HEK293T (cell line): ENCODE measurements around the gene NFASC.

Source experiments
- CTCF ChIA-PET: fragments of 350-600 bp; formaldehyde crosslinking; extraction: SDS; loops from one replicate; lab custom pipeline; 2021; ENCODE audit warnings: antibody characterized with exemption, inconsistent platforms; lab: Yijun Ruan, JAX
- POLR2A ChIA-PET: fragments of 350-600 bp; formaldehyde crosslinking; extraction: SDS; loops from one replicate; lab custom pipeline; 2020; ENCODE audit warnings: antibody characterized with exemption, inconsistent platforms; lab: Yijun Ruan, JAX
- DNase-seq: peaks from one replicate; pipeline ENCODE4 v3.0.0; 2012; ENCODE audit warnings: mixed read lengths; ENCODE audit errors: extremely low spot score
- ARNT ChIP-seq: fragments of 450-650 bp; IDR thresholded peaks from 2 replicates; pipeline ENCODE4 v1.6.1; 2017; ENCODE audit warnings: mild to moderate bottlenecking
- BHLHE40 ChIP-seq: fragments of 450-650 bp; IDR thresholded peaks from 2 replicates; pipeline ENCODE4 v1.6.1; 2016; ENCODE audit warnings: mild to moderate bottlenecking, moderate library complexity, borderline replicate concordance
- CTBP1 ChIP-seq: fragments of 450-650 bp; IDR thresholded peaks from 2 replicates; pipeline ENCODE4 v1.6.1; 2016; ENCODE audit warnings: borderline replicate concordance
- ELF4 ChIP-seq: fragments of 450-650 bp; IDR thresholded peaks from 2 replicates; pipeline ENCODE4 v1.6.1; 2017; ENCODE audit warnings: antibody characterized with exemption
- FOXA1 ChIP-seq: fragments of 450-650 bp; IDR thresholded peaks from 2 replicates; pipeline ENCODE4 v1.6.1; 2016; ENCODE audit warnings: mild to moderate bottlenecking
- FOXK2 ChIP-seq: fragments of 450-650 bp; IDR thresholded peaks from 2 replicates; pipeline ENCODE4 v1.6.1; 2016; ENCODE audit warnings: mild to moderate bottlenecking
- FOXM1 ChIP-seq: fragments of 450-650 bp; IDR thresholded peaks from 2 replicates; pipeline ENCODE4 v1.6.1; 2017; ENCODE audit warnings: mild to moderate bottlenecking, borderline replicate concordance
- HDGF ChIP-seq: fragments of 450-650 bp; IDR thresholded peaks from 2 replicates; pipeline ENCODE4 v1.6.1; 2017; ENCODE audit warnings: antibody characterized with exemption, borderline replicate concordance
- L3MBTL2 ChIP-seq: fragments of 450-650 bp; conservative IDR thresholded peaks from 2 replicates; pipeline ENCODE4 v1.6.1; 2016; ENCODE audit warnings: mild to moderate bottlenecking
- LEF1 ChIP-seq: fragments of 450-650 bp; IDR thresholded peaks from 2 replicates; pipeline ENCODE4 v1.6.1; 2017; ENCODE audit warnings: mild to moderate bottlenecking, borderline replicate concordance
- NFRKB ChIP-seq: fragments of 450-650 bp; IDR thresholded peaks from 2 replicates; pipeline ENCODE4 v1.6.1; 2016; ENCODE audit warnings: mild to moderate bottlenecking, moderate library complexity
- PKNOX1 ChIP-seq: fragments of 450-650 bp; IDR thresholded peaks from 2 replicates; pipeline ENCODE4 v1.6.1; 2016
- SP1 ChIP-seq: fragments of 450-650 bp; IDR thresholded peaks from 2 replicates; pipeline ENCODE4 v1.6.1; 2017
- SUZ12 ChIP-seq: fragments of 450-650 bp; IDR thresholded peaks from 2 replicates; pipeline ENCODE4 v1.6.1; 2016; ENCODE audit warnings: mild to moderate bottlenecking
- TARDBP ChIP-seq: fragments of 450-650 bp; IDR thresholded peaks from 2 replicates; pipeline ENCODE4 v1.6.1; 2016
- ZNF384 ChIP-seq: fragments of 450-650 bp; IDR thresholded peaks from 2 replicates; pipeline ENCODE4 v1.6.1; 2016

Gene NFASC

GRCh38 chr1:204896787-204897469 lies 26.3 kb downstream of the NFASC start:
- CTCF ChIA-PET = no interaction called here
- POLR2A ChIA-PET = no interaction called here
- no peak for DNase-seq

GRCh38 chr1:204900721-204901120 lies 30.1 kb downstream of the NFASC start:
- CTCF ChIA-PET = interaction anchor here (0.6 kb wide), 1 partner anchor 41 kb away, joined by 3 read pairs; no protein-coding TSS in a partner anchor
- DNase-seq = no peak
- TF ChIP-seq L3MBTL2 = no peak
- TF ChIP-seq SP1 = no peak
- no peak for TF ChIP-seq TARDBP
- TF ChIP-seq ELF4 = no peak
- no peak for TF ChIP-seq PKNOX1
- no peak for TF ChIP-seq BHLHE40
- no peak for TF ChIP-seq ZNF384
- TF ChIP-seq FOXK2 = no peak
- POLR2A ChIA-PET = no interaction called here

More at GRCh38 chr1:204896787-204897469, 26.3 kb downstream of the NFASC start:
- no peak for TF ChIP-seq PKNOX1
- no peak for TF ChIP-seq HDGF
- TF ChIP-seq LEF1 = no peak
- no peak for TF ChIP-seq FOXK2
- no peak for TF ChIP-seq ARNT

GRCh38 chr1:204902671-204903070 lies 32.0 kb downstream of the NFASC start:
- POLR2A ChIA-PET = no interaction called here
- no peak for TF ChIP-seq ELF4
- TF ChIP-seq FOXA1 = no peak
- TF ChIP-seq SUZ12 = no peak
- TF ChIP-seq CTBP1 = no peak
- TF ChIP-seq BHLHE40 = no peak
- TF ChIP-seq LEF1 = no peak
- no peak for TF ChIP-seq FOXM1
- no peak for TF ChIP-seq L3MBTL2
- TF ChIP-seq PKNOX1 = no peak
- TF ChIP-seq NFRKB = no peak
- no peak for TF ChIP-seq ARNT
- TF ChIP-seq FOXK2 = no peak
- no peak for TF ChIP-seq TARDBP
- TF ChIP-seq ZNF384 = no peak
- no peak for TF ChIP-seq HDGF
- TF ChIP-seq SP1 = no peak
- CTCF ChIA-PET = no interaction called here
- DNase-seq = no peak

GRCh38 chr1:204904228-204904810 lies 33.7 kb downstream of the NFASC start:
- ChIA-PET CTCF (no interaction called here), POLR2A (no interaction called here)
- no peak for DNase-seq
- TF ChIP-seq FOXM1 (no peak), ZNF384 (no peak), LEF1 (no peak), SP1 (no peak), ELF4 (no peak), NFRKB (no peak), FOXA1 (no peak), SUZ12 (no peak), PKNOX1 (no peak)

- TF ChIP-seq L3MBTL2 (no peak), SP1 (no peak), CTBP1 (no peak), FOXK2 (no peak), LEF1 (no peak), HDGF (no peak), ELF4 (no peak), ARNT (no peak), SUZ12 (no peak), TARDBP (no peak), BHLHE40 (no peak), PKNOX1 (no peak)
- POLR2A ChIA-PET = no interaction called here
- CTCF ChIA-PET = no interaction called here
- no peak for DNase-seq
These were observed 38.4 kb downstream of the NFASC start for GRCh38 chr1:204909109-204909508.
